ENCODE data around the gene NOL6. TPM values are rescaled to one million over a fixed set of nuclear protein-coding genes. Genes with fewer than 3 reads are reported as not detected.

The NOL6 gene
- total RNA-seq, 2 experiments from 2014 or later, result 39.0 to 39.4 TPM

- Mint-ChIP-seq H3K4me3 (no peak overlapping the region), H3K27ac (no peak overlapping the region), H3K36me3 (ENCODE audit: low read depth) (peaks cover 4% of the 10 kb centered on the region), H3K9me3 (ENCODE audit: low read depth) (no peaks in the 10 kb centered on the region), H3K27me3 (no peaks in the 10 kb centered on the region), H3K4me1 (peaks cover 38% of the 10 kb centered on the region)
- DNase-seq (no peak), ATAC-seq (no peak)
- CTCF ChIA-PET, result interaction anchor here (1.1 to 2.0 kb wide), 2 partner anchors 10 to 23 kb away, joined by 5 to 10 read pairs; no protein-coding TSS in a partner anchor
- POLR2A ChIA-PET, result no interaction called here
- intact Hi-C loops (cut with DNase I, micrococcal nuclease), result no loop called here
Observed at GRCh38 chr9:33443464-33444154, 30.1 kb downstream of the NOL6 start.

GRCh38 chr9:33443047-33443446 lies 30.7 kb downstream of the NOL6 start:
- peaks cover 33% of the 10 kb centered on the region for H3K4me1 Mint-ChIP-seq
- H3K27ac Mint-ChIP-seq, result no peak overlapping the region
- CTCF ChIA-PET, result no interaction called here
- POLR2A ChIA-PET, result no interaction called here
- peaks cover 4% of the 10 kb centered on the region for H3K36me3 Mint-ChIP-seq (ENCODE audit: low read depth)
- ATAC-seq (no peak), DNase-seq (no peak)
- H3K4me3 Mint-ChIP-seq, result no peak overlapping the region
- no peaks in the 10 kb centered on the region for H3K27me3 Mint-ChIP-seq
- intact Hi-C loops (cut with DNase I, micrococcal nuclease), result no loop called here
- H3K9me3 Mint-ChIP-seq (ENCODE audit: low read depth), result no peaks in the 10 kb centered on the region

- ATAC-seq (no peak), DNase-seq (no peak)
- H3K4me3 Mint-ChIP-seq, result no peak overlapping the region
- no peaks in the 10 kb centered on the region for H3K9me3 Mint-ChIP-seq (ENCODE audit: low read depth)
- H3K27me3 Mint-ChIP-seq, result no peaks in the 10 kb centered on the region
- intact Hi-C loops (cut with DNase I, micrococcal nuclease), result no loop called here
- ChIA-PET POLR2A (no interaction called here), CTCF (interaction anchor here (1.2 kb wide), 2 partner anchors 10 to 11 kb away, joined by 3 to 4 read pairs; no protein-coding TSS in a partner anchor)
- H3K36me3 Mint-ChIP-seq (ENCODE audit: low read depth), result peaks cover 4% of the 10 kb centered on the region
- H3K4me1 Mint-ChIP-seq, result peaks cover 30% of the 10 kb centered on the region
- no peak overlapping the region for H3K27ac Mint-ChIP-seq
Observed at GRCh38 chr9:33442125-33442524, 31.6 kb downstream of the NOL6 start.

GRCh38 chr9:33440609-33441008 lies 33.1 kb downstream of the NOL6 start:
- intact Hi-C loops (cut with DNase I, micrococcal nuclease), result no loop called here
- no peak for DNase-seq
- Mint-ChIP-seq H3K27ac (no peak overlapping the region), H3K36me3 (ENCODE audit: low read depth) (peaks cover 4% of the 10 kb centered on the region), H3K4me1 (peaks cover 15% of the 10 kb centered on the region), H3K4me3 (no peak overlapping the region), H3K27me3 (no peaks in the 10 kb centered on the region), H3K9me3 (ENCODE audit: low read depth) (no peaks in the 10 kb centered on the region)
- POLR2A ChIA-PET, result no interaction called here
- ATAC-seq, result no peak
- CTCF ChIA-PET, result interaction anchor here (0.6 to 1.1 kb wide), 4 partner anchors 7 to 1602 kb away, joined by 3 read pairs; no protein-coding TSS in a partner anchor

GRCh38 chr9:33440204-33440603 lies 33.5 kb downstream of the NOL6 start:
- no peak overlapping the region for H3K4me3 Mint-ChIP-seq
- peaks cover 12% of the 10 kb centered on the region for H3K4me1 Mint-ChIP-seq
- intact Hi-C loops (cut with DNase I, micrococcal nuclease), result no loop called here
- CTCF ChIA-PET, result interaction anchor here (0.6 to 1.4 kb wide), 4 partner anchors 8 to 1602 kb away, joined by 3 to 4 read pairs (median 3); no protein-coding TSS in a partner anchor
- no peaks in the 10 kb centered on the region for H3K9me3 Mint-ChIP-seq (ENCODE audit: low read depth)
- no peaks in the 10 kb centered on the region for H3K27me3 Mint-ChIP-seq
- POLR2A ChIA-PET, result no interaction called here
- no peak for DNase-seq
- H3K36me3 Mint-ChIP-seq (ENCODE audit: low read depth), result peaks cover 4% of the 10 kb centered on the region
- H3K27ac Mint-ChIP-seq, result no peak overlapping the region
- no peak for ATAC-seq

- CTCF ChIA-PET, result interaction anchor here (1.4 kb wide), 1 partner anchor 27 kb away, joined by 4 read pairs; no protein-coding TSS in a partner anchor
- H3K36me3 Mint-ChIP-seq (ENCODE audit: low read depth), result peaks cover 4% of the 10 kb centered on the region
- POLR2A ChIA-PET, result no interaction called here
- intact Hi-C loops (cut with DNase I, micrococcal nuclease), result no loop called here
- peaks cover 7% of the 10 kb centered on the region for H3K4me1 Mint-ChIP-seq
- no peak for DNase-seq
- H3K9me3 Mint-ChIP-seq (ENCODE audit: low read depth), result no peaks in the 10 kb centered on the region
- no peaks in the 10 kb centered on the region for H3K27me3 Mint-ChIP-seq
- H3K27ac Mint-ChIP-seq, result no peak overlapping the region
- H3K4me3 Mint-ChIP-seq, result no peak overlapping the region
- ATAC-seq, result no peak
Observed at GRCh38 chr9:33439731-33440130, 34.0 kb downstream of the NOL6 start.

- ATAC-seq (no peak), DNase-seq (no peak)
- H3K9me3 Mint-ChIP-seq (ENCODE audit: low read depth), result no peaks in the 10 kb centered on the region
- H3K27me3 Mint-ChIP-seq, result no peaks in the 10 kb centered on the region
- H3K4me3 Mint-ChIP-seq, result no peak overlapping the region
- no peak overlapping the region for H3K27ac Mint-ChIP-seq
- ChIA-PET POLR2A (no interaction called here), CTCF (interaction anchor here (1.4 kb wide), 1 partner anchor 27 kb away, joined by 4 read pairs; no protein-coding TSS in a partner anchor)
- H3K36me3 Mint-ChIP-seq (ENCODE audit: low read depth), result peaks cover 4% of the 10 kb centered on the region
- intact Hi-C loops (cut with DNase I, micrococcal nuclease), result no loop called here
- H3K4me1 Mint-ChIP-seq, result peaks cover 4% of the 10 kb centered on the region
Observed at GRCh38 chr9:33438926-33439680, 34.6 kb downstream of the NOL6 start.

- H3K4me3 Mint-ChIP-seq, result no peak overlapping the region
- ChIA-PET POLR2A (interaction anchor here (0.5 kb wide), 1 partner anchor 29 kb away, joined by 3 read pairs; no protein-coding TSS in a partner anchor), CTCF (interaction anchor here (0.9 kb wide), 2 partner anchors 9 to 18 kb away, joined by 3 to 4 read pairs; no protein-coding TSS in a partner anchor)
- intact Hi-C loops (cut with DNase I, micrococcal nuclease), result no loop called here
- ATAC-seq (no peak), DNase-seq (no peak)
- H3K27me3 Mint-ChIP-seq, result no peaks in the 10 kb centered on the region
- no peaks in the 10 kb centered on the region for H3K9me3 Mint-ChIP-seq (ENCODE audit: low read depth)
- H3K36me3 Mint-ChIP-seq (ENCODE audit: low read depth), result peaks cover 4% of the 10 kb centered on the region
- H3K27ac Mint-ChIP-seq, result no peak overlapping the region
- peaks cover 5% of the 10 kb centered on the region for H3K4me1 Mint-ChIP-seq
Observed at GRCh38 chr9:33437898-33438297, 35.8 kb downstream of the NOL6 start.

- ChIA-PET CTCF (interaction anchor here (0.9 kb wide), 1 partner anchor 9 kb away, joined by 4 read pairs; no protein-coding TSS in a partner anchor), POLR2A (no interaction called here)
- H3K4me3 Mint-ChIP-seq, result no peak overlapping the region
- intact Hi-C loops (cut with DNase I, micrococcal nuclease), result no loop called here
- no peak for DNase-seq
- peaks cover 5% of the 10 kb centered on the region for H3K4me1 Mint-ChIP-seq
- H3K36me3 Mint-ChIP-seq (ENCODE audit: low read depth), result peaks cover 2% of the 10 kb centered on the region
- no peak overlapping the region for H3K27ac Mint-ChIP-seq
- ATAC-seq, result no peak
- no peaks in the 10 kb centered on the region for H3K27me3 Mint-ChIP-seq
- H3K9me3 Mint-ChIP-seq (ENCODE audit: low read depth), result no peaks in the 10 kb centered on the region
Observed at GRCh38 chr9:33437205-33437604, 36.5 kb downstream of the NOL6 start.

GRCh38 chr9:33436445-33436844 lies 37.3 kb downstream of the NOL6 start:
- peaks cover 7% of the 10 kb centered on the region for H3K4me1 Mint-ChIP-seq
- H3K27ac Mint-ChIP-seq, result no peak overlapping the region
- H3K36me3 Mint-ChIP-seq (ENCODE audit: low read depth), result peaks cover under 1% of the 10 kb centered on the region
- no peaks in the 10 kb centered on the region for H3K9me3 Mint-ChIP-seq (ENCODE audit: low read depth)
- intact Hi-C loops (cut with DNase I, micrococcal nuclease), result no loop called here
- DNase-seq (no peak), ATAC-seq (no peak)
- no peaks in the 10 kb centered on the region for H3K27me3 Mint-ChIP-seq
- CTCF ChIA-PET, result interaction anchor here (1.5 kb wide), 1 partner anchor 11 kb away, joined by 3 read pairs; the partner anchor contains the start of gene AQP3
- no peak overlapping the region for H3K4me3 Mint-ChIP-seq
- POLR2A ChIA-PET, result no interaction called here

GRCh38 chr9:33435821-33436277 lies 37.9 kb downstream of the NOL6 start:
- intact Hi-C loops (cut with DNase I, micrococcal nuclease), result no loop called here
- no peaks in the 10 kb centered on the region for H3K27me3 Mint-ChIP-seq
- DNase-seq (no peak), ATAC-seq (no peak)
- H3K4me3 Mint-ChIP-seq, result no peak overlapping the region
- no peaks in the 10 kb centered on the region for H3K36me3 Mint-ChIP-seq (ENCODE audit: low read depth)
- no peak overlapping the region for H3K27ac Mint-ChIP-seq
- POLR2A ChIA-PET, result no interaction called here
- CTCF ChIA-PET, result interaction anchor here (0.6 to 5.4 kb wide), 6 partner anchors 11 to 174 kb away, joined by 3 to 34 read pairs (median 3); partner anchors contain the start of gene AQP3
- H3K4me1 Mint-ChIP-seq, result peaks cover 12% of the 10 kb centered on the region
- no peaks in the 10 kb centered on the region for H3K9me3 Mint-ChIP-seq (ENCODE audit: low read depth)

All from activated CD4-positive, alpha-beta T cell treated with anti-CD3 and anti-CD28 coated beads for 36 hours (primary cell).